H1 (cell line): Measurements from ENCODE around the gene ST8SIA5.

Experiments
- CTCF ChIP-seq, 3 experiments: IDR thresholded peaks; 1 replicate in 2 of 3; 2 replicates in 1 of 3; pipeline versions ENCODE4 v1.5.1 to v1.6.1; 2011; ENCODE audit warnings: low read length in 3 of 3, mild to moderate bottlenecking in 3 of 3, inconsistent platforms in 2 of 3, low read depth in 1 of 3, moderate library complexity in 1 of 3; ENCODE audit not compliant: insufficient read depth in 1 of 3; ENCODE audit errors: control extremely low read depth in 1 of 3
- RAD21 ChIP-seq, 2 experiments: IDR thresholded peaks in 1 of 2; conservative IDR thresholded peaks in 1 of 2; 2 replicates each; pipeline ENCODE4 v1.6.1; 2011; ENCODE audit warnings: low read depth in 2 of 2, low read length in 2 of 2, improper control_type of control experiment in 1 of 2, inconsistent platforms in 1 of 2, mild to moderate bottlenecking in 1 of 2, moderate library complexity in 1 of 2
- RFX5 ChIP-seq: IDR thresholded peaks from 2 replicates; pipeline ENCODE4 v1.6.1; 2011; ENCODE audit warnings: low read depth, low read length, improper control_type of control experiment, borderline replicate concordance
- SP1 ChIP-seq: IDR thresholded peaks from 2 replicates; pipeline ENCODE4 v1.6.1; 2011; ENCODE audit warnings: low read depth, low read length

GRCh38 chr18:46727177-46727576, 29.7 kb downstream of the ST8SIA5 start:
- TF ChIP-seq CTCF (IDR thresholded peaks at IDR 0.05; ENCODE audit: control extremely low read depth in 1 of 3, insufficient read depth in 1 of 3, low read depth in 1 of 3, low read length in 3 of 3) = no peak
- no peak for TF ChIP-seq RAD21 (IDR thresholded peaks at IDR 0.05 in 1 of 2, conservative IDR thresholded peaks at IDR 0.05 in 1 of 2; ENCODE audit: low read depth in 2 of 2, low read length in 2 of 2)
- no peak for TF ChIP-seq RFX5
- TF ChIP-seq SP1 = no peak
